Stimulated activated CD4-positive, alpha-beta T cell treated with anti-CD3 and anti-CD28 coated beads, Interleukin-15, amount 100 ng/mL, for 48 hours (primary cell): ENCODE results near the gene UBL3.

Experiments used
- DNase-seq, 2 donors: peaks; one replicate each; pipeline ENCODE4 v3.0.0-alpha.2; 2020; ENCODE audit warnings: low read depth in 2 of 2

The UBL3 gene

DNA sequence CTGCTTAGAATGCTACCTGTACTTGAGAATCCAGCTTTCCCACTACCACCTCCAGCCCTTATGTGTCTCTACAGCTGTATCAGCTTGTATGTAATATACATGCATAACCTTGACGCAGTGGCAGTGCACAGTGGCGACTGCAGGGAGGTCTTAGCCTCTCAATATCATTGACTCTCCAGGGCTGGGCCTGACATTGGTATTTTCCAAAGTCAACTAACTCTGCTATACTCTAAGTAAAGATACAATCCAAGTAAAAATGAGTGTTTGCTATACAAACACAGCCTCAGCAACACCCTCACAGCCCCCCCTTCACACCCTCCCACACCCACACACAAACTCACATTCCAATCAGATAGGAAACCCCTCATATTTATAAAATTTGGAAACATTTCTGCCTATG lies 6.7 kb upstream of the UBL3 start:
- no peak for DNase-seq

DNA sequence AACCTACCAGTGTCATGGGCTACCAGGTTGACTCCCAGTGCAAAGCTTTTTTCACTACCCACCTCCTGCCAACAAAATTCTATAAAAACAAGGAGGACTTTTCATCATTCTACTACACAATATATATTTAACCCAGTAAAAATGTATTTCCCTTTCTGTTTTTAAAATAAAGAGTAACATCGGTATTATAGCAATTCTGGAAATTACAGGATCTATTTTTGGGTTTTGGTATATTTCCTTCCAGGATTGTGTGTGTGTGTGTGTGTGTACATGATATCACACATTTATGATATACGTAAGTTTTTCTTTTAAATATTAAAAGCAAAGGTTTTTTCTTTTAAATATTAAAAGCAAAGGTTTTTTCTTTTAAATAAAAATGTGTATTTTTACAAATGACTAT lies 6.0 kb upstream of the UBL3 start:
- DNase-seq = no peak

DNA sequence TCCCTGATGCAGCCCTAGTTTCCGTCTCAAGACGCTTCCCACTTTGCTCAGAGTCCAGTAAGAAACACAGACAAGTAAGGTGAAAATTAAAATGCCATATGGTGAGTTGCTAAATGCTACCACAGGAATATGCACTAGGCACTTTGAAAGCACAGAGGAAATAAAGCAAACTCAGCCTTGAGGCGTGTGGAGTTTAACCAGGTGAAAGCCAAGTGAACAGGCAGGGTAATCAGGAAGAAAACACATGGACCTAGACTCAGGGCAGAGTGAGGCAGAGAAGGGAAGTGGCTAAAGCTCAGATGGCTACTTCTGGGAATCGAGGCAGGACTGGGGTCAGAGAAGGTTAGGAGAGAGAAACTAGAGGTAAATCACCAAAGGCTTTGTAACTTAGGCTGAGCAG lies 5.4 kb upstream of the UBL3 start:
- DNase-seq = no peak

DNA sequence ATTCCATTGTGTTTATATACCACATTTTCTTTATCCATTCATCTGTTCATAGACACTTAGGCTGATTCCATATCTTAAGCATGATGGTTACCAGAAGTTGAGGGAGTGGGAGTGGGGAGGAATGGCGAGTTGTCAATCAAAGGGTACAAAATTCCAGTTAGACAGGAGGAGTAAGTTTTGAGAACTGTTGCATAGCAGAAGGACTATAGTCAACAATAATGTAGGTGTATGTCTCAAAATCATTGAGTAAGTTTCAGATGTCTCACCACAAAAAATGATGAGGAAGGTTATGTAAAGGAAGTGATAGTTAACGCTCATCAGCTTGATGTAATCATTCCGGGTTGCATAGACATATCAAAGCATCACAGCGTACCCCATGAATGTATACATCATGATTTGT lies 4.6 kb upstream of the UBL3 start:
- DNase-seq = no peak

DNA sequence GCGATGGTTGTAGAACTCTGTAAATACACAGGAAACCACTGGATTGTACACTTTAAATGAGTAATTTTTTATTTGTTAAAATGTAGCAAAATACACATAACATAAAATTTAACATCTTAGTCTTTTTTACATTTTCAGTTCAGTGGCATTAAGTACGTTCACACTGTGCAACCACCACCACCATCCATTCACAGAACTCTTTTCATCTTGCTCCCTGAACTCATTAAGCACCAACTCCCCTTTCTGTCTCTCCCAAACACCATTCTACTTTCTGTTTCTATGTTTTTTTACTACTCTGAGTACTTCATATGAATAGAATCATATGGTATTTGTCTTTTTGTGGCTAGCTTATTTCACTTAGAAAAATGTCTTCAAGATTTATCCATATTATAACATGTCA lies 2.7 kb upstream of the UBL3 start:
- no peak for DNase-seq

DNA sequence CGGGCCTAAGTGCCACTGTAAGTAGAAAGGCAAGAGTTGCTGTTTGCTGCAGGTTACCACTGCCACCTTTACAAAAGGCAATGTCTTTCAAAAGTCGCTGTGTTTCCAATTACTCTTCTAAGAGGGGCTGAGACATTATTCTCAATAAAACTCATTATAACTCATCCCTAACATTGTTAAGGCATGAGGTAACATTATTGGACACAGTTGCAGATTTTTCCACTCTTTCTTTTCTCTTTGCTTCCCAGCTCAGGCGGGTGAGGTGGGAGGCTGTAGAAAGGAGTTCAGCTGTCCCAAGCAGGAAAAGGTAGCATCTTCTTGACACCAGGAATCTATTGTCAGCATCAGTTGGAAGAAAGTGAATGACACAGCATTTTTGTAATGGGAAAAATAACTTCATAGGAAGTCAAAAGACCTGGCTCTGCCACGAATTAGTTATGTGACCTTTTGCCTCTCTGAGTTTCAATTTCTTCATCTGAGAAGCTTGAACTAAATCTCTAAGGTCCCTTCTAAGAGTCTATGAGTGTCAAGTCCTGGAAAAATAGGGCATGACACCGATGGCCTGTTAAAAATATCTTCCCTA lies 2.1 kb upstream of the UBL3 start:
- no peak for DNase-seq

DNA sequence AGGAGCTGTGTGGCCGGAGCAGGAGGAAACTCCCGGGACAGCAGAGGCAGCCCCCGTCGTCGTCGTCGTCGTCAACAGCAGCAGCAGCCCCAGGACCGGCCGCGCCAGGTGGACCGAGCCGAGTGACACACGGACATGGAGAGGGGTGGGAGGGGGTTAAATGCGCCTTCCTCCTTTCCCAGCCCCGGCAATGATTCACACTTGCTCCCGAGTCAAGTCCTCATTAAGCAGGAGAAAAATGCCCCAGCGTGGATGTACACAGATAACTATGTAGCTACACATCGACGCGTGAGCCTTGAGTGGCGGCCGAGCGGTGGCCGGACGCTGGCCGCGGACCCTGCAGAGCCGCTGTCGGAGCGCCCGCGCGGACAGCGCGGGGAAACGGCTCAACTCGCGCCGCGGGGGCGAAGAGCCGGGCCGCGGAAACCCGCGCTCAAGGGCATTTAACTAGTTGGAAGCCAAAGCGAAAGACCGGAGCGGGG lies 645 bp downstream of the UBL3 start:
- DNase-seq = no peak

DNA sequence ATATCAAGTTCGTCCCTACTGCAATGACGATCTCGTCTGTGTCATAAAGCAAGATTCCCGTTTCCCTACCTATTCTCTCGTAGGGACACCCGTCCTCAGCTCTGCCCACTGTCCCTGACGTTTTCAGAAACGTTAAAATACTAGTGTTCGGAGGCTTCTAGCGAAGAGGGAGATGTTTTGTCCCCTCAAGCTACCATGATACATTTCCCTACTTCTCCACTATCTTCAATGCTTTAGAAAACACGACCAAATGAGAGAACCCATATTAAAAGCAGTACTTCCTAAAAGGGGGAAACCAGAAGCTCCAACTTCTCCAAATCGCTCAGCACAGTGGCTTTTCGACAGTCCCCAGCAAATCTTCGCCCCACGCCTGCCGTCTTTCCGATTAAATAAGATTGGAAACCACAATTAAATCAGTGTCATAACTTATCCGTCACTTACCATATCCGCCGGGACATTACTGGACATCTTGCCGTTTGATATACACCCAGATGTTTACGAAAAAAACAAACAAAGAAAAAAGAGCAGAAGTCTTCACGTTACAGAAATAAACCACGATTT lies 1.3 kb downstream of the UBL3 start:
- peak in 1 of 2 donors; percentile 18 for DNase-seq

DNA sequence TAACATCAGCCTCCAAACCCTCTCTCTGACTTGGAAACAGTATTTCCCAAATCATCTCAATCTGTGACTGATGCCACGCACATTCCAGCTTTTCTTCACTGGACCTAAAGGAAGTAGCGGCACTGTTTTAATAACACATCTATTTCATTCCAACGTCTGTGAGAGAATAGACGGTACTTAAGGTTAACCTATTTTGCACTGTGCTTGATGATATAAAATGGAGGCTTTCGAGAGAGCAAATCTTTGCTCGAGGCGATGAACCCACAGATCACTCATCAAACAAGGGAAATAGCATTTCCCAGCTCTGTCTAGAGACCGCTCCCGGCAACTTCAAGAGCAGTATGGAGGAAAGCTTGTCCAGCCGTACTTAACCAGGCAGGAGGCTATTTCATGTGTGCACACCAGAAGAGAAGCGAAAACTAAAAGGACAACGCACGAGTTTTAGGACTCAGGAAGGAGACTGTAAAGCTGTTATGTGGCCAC lies 2.9 kb downstream of the UBL3 start:
- DNase-seq = no peak

DNA sequence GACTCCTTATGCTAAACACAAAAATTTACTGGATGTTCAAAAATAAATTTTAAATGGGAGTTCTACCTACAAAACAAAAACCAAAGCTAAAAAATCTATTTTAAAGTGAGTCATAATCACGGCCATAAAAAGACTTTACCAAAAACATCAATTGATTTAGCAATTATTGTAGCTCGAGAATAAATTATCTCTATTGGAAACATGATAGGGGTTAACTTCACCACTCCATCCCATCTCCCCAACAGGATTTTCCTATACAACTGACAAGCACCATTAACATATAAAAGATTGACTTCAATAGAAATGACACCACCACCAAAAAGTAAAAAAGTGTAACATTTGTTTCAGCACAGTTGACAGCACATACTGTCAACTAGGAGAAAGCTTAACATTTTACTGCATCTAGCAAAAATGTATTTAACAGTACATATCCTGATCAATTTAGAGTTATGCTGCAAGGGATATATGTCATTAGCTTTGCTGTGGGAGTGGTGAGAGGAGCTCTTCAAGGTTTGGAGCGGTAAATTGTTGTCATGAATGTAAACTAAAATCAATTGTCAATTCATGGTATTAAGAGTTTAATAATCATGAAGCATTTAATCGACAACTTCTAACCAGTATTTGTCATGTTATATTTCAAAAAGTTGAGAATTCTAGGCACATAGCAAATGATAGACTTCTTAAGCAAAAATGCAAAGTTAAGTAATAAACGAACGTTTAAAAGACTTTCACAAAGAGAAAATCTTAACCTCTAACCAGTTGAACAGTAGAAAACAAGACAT lies 3.8 kb downstream of the UBL3 start:
- no peak for DNase-seq

DNA sequence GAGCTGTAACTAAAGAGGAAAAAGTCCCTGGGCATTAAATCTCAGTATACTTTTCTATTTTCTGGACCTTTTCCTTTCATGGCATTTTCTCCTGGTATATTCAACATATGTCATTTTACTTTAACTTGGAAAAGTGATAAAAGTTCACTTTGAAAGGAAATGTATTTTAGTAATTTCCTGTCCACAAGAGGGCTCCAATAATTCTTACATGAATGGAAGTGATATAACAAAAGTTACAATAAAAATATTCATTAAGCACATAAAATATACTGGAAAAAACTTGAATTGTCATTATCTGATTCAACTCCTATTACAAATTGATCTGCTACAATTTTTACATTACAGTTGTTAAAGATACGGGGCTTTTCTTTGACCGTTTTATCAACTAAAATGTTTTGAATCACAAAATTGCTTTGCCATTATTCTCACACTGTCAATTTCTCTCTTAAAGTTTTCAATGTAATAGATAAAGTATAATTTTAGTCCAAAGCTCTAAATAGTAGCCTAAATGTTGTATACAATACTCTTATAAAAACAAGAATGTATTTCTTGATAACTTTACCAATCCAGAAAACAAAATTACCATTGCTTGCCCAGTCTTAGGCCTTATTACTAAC lies 4.9 kb downstream of the UBL3 start:
- DNase-seq = no peak

DNA sequence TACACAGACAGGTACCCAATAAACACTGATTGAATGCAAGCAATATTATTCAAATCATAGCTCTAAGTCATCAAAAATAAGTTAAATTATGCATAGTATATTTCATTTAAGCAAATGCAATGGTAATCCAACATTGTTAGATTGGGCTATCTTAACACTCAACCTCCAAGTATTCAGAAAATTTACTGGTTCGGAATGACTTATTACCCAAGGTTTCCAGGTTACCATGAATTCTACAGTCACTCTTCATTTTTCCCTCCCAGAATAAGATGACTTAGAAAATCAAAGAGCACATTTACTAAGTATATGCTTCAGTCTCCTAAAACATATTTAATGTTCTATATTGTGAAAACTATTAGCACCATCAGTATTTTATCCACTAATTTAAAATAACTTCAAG lies 6.0 kb downstream of the UBL3 start:
- no peak for DNase-seq

DNA sequence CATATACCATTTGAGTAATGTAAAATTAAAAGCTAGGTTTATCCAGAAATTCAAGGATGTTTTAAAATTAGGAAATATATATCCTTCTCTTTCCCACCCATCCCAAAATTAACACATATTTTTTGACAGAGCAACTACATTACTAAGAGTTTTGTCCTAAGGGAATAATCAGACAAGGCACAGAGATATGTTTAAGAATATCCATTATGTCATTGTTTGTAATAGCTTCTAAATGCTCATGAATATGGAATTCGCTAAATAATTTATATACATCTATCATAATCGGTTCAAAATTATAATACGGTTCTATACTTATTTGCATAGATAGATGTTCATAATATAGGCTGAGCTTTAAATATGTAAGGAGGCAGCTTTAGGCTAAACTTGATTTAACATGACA lies 9.8 kb downstream of the UBL3 start:
- DNase-seq = no peak

DNA sequence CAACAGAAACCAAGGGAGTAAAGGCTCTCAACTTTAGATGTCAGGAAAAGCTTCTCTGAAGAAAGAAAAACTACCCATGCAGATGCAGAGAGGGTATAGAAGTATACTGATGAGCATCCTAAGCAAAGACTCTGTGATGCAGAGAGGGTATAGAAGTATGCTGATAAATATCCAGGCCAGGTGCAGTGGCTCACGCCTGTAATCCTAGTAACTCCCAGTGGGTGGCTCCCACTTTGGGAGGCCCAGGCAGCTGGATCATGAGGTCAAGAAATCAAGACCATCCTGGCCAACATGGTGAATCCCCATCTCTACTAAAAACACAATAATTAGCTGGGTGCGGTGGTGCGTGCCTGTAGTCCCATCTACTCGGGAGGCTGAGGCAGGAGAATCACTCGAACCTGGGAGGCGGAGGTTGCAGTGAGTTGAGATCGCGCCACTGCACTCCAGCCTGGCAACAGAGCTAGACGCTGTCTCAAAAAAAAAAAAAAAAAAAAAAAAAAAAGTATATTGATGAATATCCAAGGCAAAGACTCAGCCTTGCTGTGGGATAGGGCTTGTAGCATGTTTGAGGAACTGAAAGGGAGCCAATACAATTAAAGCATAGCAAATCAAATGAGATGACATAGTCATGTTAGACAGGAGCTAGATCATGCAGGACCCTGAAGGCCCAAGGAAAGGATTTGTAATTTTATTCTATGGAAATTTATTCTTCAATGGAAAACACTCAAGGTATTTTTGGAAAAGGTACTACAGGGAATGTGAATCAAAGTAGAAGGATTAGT lies 14.9 kb downstream of the UBL3 start:
- DNase-seq = no peak

DNA sequence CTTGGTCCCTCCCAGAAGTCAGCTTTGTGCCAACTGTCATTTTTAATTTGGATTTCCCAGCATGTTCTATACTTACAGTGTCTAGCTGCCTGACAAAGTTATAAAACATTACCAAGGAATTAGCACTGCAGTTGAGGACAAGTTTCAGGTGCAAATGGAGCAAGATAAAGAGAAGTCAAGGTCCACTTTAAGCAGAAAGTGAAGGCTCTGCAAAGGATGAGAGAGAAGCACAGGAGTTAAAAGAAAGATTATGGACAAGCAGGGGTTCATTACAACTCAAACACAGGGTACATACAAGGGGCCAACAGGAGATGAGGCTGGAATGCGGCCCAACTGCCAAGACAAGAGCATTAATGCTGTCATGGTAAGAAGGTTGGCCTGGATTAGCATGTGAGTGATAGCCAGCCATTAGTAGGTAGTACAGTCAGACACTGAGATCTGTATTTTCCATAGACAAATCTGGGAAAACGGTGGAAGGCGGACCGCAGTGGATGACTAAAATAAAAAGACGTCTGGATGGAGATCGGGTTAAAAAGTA lies 17.6 kb downstream of the UBL3 start:
- DNase-seq = no peak

DNA sequence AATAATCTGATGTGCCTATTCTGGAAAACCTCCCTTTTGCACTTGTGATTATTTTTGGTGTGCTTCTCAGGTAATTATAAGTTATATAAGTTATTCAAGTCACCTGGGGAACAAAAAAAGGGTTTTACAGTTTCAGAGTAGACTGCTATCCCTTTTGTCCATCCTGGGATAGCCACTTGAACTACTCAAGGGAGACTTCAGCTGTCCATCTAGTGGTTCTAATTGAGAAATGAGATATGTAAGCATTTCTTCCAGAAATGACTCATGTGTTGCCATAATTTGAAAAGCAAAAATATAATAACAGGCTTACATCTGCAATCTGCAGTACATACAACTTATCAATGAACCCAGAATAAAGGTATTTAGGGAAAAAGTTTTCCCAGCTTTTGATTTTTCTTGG lies 20.4 kb downstream of the UBL3 start:
- DNase-seq = no peak

DNA sequence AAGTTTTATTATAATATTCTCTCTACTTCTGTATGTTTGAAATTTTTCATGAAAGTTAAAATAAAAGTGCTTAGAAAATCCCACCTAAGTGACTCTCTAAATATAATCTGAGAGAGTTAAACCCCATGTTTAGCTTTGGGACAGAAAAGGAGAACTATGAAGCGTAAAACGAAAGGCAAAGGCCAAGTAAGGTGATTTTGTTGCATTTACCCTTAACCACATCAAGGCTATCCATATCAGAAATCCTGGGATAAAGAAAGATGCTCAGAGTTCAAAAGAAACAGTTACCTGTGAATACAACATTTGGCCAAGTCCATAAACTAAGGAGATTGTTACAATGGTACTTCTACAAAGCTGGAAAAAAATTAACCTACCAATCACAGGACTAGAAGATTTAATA lies 31.3 kb downstream of the UBL3 start:
- no peak for DNase-seq

DNA sequence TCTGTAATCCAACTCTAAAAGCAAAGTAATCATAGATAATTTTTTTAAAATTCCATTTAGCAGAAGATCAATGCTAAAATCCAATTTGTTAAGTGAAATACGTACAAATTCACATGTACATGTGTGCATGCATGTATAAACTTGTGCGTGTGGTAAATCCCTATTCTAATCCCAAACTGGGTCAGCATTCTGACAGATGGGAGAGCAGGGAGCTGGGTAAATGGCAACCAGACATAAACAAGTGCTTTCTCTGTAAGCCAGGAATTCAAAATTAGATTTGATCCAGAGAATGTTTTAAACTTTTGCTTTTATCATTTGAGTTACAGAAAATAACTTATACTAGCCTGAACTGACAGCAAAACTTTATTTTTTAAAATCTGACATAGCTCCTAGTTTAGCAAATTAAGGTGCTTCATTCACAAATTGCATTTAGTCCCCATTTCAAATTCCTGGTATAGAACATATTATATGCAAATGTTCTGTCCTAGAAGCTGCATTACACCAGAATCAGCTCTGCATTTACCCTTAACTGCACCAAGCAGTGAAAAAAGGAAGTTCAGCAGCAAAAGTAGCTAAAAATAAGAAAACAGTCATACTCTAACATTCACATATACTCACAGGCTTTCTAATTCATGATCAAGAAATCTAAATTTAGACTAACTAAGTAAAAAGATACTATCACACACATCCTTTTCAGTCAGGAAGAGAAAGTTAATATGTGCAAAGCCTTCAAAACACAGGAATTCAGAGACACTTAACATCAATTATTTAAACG lies 32.6 kb downstream of the UBL3 start:
- DNase-seq = no peak

DNA sequence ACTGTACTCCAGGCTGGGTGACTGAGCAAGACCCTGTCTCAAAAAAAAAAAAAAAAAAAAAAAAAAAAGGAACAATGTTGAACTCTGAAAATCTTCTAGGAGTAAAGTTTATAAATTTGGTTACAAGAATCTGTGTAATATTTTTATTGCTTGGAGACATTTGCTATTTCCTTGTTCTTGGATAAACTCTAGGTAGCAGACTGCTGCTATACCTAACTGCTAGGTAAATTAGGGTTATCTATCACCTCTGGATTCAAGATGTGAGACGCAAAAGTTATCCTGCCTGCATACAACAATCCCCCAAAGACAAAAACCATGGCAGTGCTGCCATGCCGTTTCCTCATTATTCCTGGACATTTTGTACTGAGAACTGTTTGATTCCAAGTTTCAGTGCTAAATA lies 33.7 kb downstream of the UBL3 start:
- DNase-seq = no peak

DNA sequence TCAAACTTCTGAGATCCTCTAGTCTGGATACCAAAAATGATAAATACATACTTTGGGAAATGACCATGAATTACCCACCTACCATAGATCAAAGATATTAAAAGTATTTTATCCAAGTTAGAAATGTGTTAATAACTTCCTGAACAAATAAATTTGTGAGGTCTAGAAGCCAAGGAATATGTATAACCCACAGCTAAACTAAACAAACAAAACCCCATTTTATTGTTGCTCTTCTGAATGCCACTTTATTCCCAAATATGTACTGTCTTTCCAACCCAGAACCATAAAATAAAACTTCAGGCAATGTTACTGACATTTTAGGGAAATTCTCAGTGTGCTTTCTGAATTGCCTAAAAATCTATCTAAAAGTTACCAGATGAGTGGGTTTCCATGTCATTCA lies 35.1 kb downstream of the UBL3 start:
- no peak for DNase-seq

DNA sequence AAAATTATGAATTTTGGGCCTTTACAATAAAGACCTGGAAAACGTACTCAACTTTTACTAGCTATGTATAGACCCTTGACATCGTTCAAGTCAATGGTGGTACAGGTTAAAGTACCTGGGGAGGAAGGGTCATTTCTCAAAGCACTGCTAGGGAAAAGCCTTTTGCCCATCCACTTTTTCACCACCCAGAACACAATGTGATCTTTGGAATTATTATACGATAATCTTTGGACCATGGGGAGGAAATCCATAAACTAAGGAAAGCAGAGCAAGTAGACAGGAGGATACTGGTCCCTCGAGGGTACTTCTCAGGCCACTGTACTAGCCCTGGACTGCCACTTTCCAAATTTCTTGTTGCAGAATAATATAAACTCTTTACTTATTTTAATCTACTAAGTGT lies 39.5 kb downstream of the UBL3 start:
- no peak for DNase-seq
